K562 (cell line): ENCODE measurements around the gene SUSD5. TPM values are rescaled to one million over a fixed set of nuclear protein-coding genes. Genes with fewer than 3 reads are reported as not detected.

Source experiments
- ADNP ChIP-seq: fragments of 200-800 bp; sonication (Bioruptor generic); IDR thresholded peaks from 2 replicates; pipeline ENCODE4 v1.6.1; 2016; ENCODE audit warnings: missing genetic modification characterization, missing compliant biosample characterization
- CCNT2 ChIP-seq: IDR thresholded peaks from 2 replicates; pipeline ENCODE4 v1.6.1; 2011; ENCODE audit warnings: borderline replicate concordance, low read depth, mild to moderate bottlenecking, moderate library complexity, mixed read lengths, low read length; ENCODE audit not compliant: insufficient read length; ENCODE audit errors: extremely low read depth
- CEBPZ ChIP-seq: fragments of 150-350 bp; IDR thresholded peaks from 2 replicates; pipeline ENCODE4 v1.6.1; 2014; ENCODE audit warnings: low read depth, mild to moderate bottlenecking, low read length, borderline replicate concordance
- FOS ChIP-seq: IDR thresholded peaks from 3 replicates; pipeline ENCODE4 v1.6.1; 2011; ENCODE audit not compliant: insufficient read length; ENCODE audit errors: extremely low read depth
- HLTF ChIP-seq: fragments of 450-650 bp; IDR thresholded peaks from 2 replicates; pipeline ENCODE4 v1.6.1; 2016
- MTA3 ChIP-seq: fragments of 450-650 bp; formaldehyde crosslinking; IDR thresholded peaks from 2 replicates; pipeline ENCODE4 v1.6.1; 2017; ENCODE audit warnings: mild to moderate bottlenecking, borderline replicate concordance
- PHTF2 ChIP-seq: fragments of 250-450 bp; sonication (Bioruptor Pico); IDR thresholded peaks from 2 replicates; pipeline ENCODE4 v1.5.0; 2021; ENCODE audit warnings: mild to moderate bottlenecking
- POLR2B ChIP-seq: fragments of 450-650 bp; IDR thresholded peaks from 2 replicates; pipeline ENCODE4 v1.6.1; 2018; ENCODE audit warnings: low read depth; ENCODE audit not compliant: partially characterized antibody
- POLR2H ChIP-seq: IDR thresholded peaks from 2 replicates; pipeline ENCODE4 v1.6.1; 2016; ENCODE audit warnings: missing genetic modification characterization, low read depth, mild to moderate bottlenecking, control low read depth, missing compliant biosample characterization, moderate library complexity
- RERE ChIP-seq: sonication (generic); formaldehyde crosslinking; IDR thresholded peaks from 2 replicates; pipeline ENCODE4 v1.8.0; 2023; ENCODE audit warnings: missing genetic modification reagents, mild to moderate bottlenecking, borderline replicate concordance
- TRIM28 ChIP-seq: fragments of 450-650 bp; IDR thresholded peaks from 2 replicates; pipeline ENCODE4 v1.6.1; 2017
- ZC3H4 ChIP-seq: sonication (generic); formaldehyde crosslinking; IDR thresholded peaks from 2 replicates; pipeline ENCODE4 v1.9.0; 2021; ENCODE audit warnings: missing genetic modification reagents, borderline replicate concordance
- polyA plus RNA-seq, 8 experiments: library from polyadenylated mRNA; depleted of rRNA in 4 of 8; stranded (reverse) in 5 of 8; unstranded in 3 of 8; fragments of >200 nt; fragmentation: Nextera tagmentation in 2 of 8; fragmentation: Illumina TruSeq in 1 of 8; extraction: Ambion mirVana in 2 of 8; extraction: Trizol in 1 of 8; gene quantifications; 2 replicates each; pipeline versions ENCODE4 v1.2.1 to v1.2.3, GENCODE V29; 2011 to 2014; ENCODE audit warnings: inconsistent platforms in 1 of 8, missing spikeins in 1 of 8
- total RNA-seq, 7 experiments: library from RNA; depleted of rRNA in 6 of 7; stranded (reverse); fragments of >200 nt in 6 of 7; fragmentation: Illumina TruSeq in 2 of 7; extraction: Trizol in 2 of 7; gene quantifications; 2 replicates each; pipeline versions ENCODE4 v1.2.1 to v1.2.3, GENCODE V29; 2011 to 2021; ENCODE audit warnings: low replicate concordance in 1 of 7
- TF ChIP-seq, protein P1 (sequence below): fragments of 250-450 bp; sonication (Bioruptor Pico); IDR thresholded peaks from 2 replicates; pipeline ENCODE4 v1.6.1; 2021; ENCODE audit warnings: mild to moderate bottlenecking

Gene SUSD5
- total and polyA plus RNA-seq, 9 of the 15 experiments (the other 6 are each of a cell fraction or from before 2014, with no cell fraction given), result not detected

GRCh38 chr3:33141006-33141405 lies 77.6 kb downstream of the SUSD5 start (continued):
- TF ChIP-seq POLR2B (no peak), ADNP (tag) (no peak), ZC3H4 (CRISPR knock-in tag) (no peak), TRIM28 (no peak), CCNT2 (no peak), POLR2H (tag) (no peak), RERE (no peak), MTA3 (no peak), HLTF (no peak), PHTF2 (CRISPR knock-in tag) (no peak), FOS (no peak), CEBPZ (no peak)
- TF ChIP-seq, protein P1, sequence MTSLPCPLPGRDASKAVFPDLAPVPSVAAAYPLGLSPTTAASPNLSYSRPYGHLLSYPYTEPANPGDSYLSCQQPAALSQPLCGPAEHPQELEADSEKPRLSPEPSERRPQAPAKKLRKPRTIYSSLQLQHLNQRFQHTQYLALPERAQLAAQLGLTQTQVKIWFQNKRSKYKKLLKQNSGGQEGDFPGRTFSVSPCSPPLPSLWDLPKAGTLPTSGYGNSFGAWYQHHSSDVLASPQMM (CRISPR knock-in tag), result no peak
